ENCODE measurements around the gene SMAP1.

Gene SMAP1

GRCh38 chr6:70903665-70904452 is 236.2 kb downstream of the SMAP1 start:
- DNase-seq: no peak

- no peak for DNase-seq
Measured at GRCh38 chr6:70905742-70906141, 238.1 kb downstream of the SMAP1 start.
